NCI-H1105 treated with DMSO at 0.1 percent for 48 hours (cell line): ENCODE results near the gene SLC22A3.
A peak's percentile ranks its signal among the peaks of the same experiment; 100 is the strongest.

Experiments
- DNase-seq: peaks from one replicate; lab custom pipeline; 2025; lab: John Stamatoyannopoulos, UW

Gene SLC22A3

GRCh38 chr6:160417550-160417949 lies 69.4 kb downstream of the SLC22A3 start:
- no peak for DNase-seq

GRCh38 chr6:160418370-160418769 lies 70.2 kb downstream of the SLC22A3 start:
- DNase-seq = no peak

- no peak for DNase-seq
These were observed 71.3 kb downstream of the SLC22A3 start for GRCh38 chr6:160419488-160419887.

GRCh38 chr6:160420253-160420968 lies 72.2 kb downstream of the SLC22A3 start:
- DNase-seq = no peak

GRCh38 chr6:160420969-160421556 lies 72.9 kb downstream of the SLC22A3 start:
- DNase-seq = no peak

GRCh38 chr6:160421854-160422253 lies 73.7 kb downstream of the SLC22A3 start:
- DNase-seq = no peak

GRCh38 chr6:160424256-160424655 lies 76.1 kb downstream of the SLC22A3 start:
- no peak for DNase-seq

- DNase-seq = no peak
These were observed 78.0 kb downstream of the SLC22A3 start for GRCh38 chr6:160426136-160426535.

GRCh38 chr6:160427312-160428068 lies 79.3 kb downstream of the SLC22A3 start:
- DNase-seq = peak; percentile 35

- DNase-seq = peak; percentile 98
These were observed 79.9 kb downstream of the SLC22A3 start for GRCh38 chr6:160428069-160428430.

- no peak for DNase-seq
These were observed 80.8 kb downstream of the SLC22A3 start for GRCh38 chr6:160428818-160429619.

- no peak for DNase-seq
These were observed 81.4 kb downstream of the SLC22A3 start for GRCh38 chr6:160429620-160429895.

- DNase-seq = no peak
These were observed 82.0 kb downstream of the SLC22A3 start for GRCh38 chr6:160430203-160430602.

- DNase-seq = no peak
These were observed 82.6 kb downstream of the SLC22A3 start for GRCh38 chr6:160430751-160431150.

GRCh38 chr6:160431226-160431625 lies 83.0 kb downstream of the SLC22A3 start:
- DNase-seq = no peak

GRCh38 chr6:160431791-160432404 lies 83.7 kb downstream of the SLC22A3 start:
- no peak for DNase-seq

GRCh38 chr6:160435935-160436334 lies 87.8 kb downstream of the SLC22A3 start:
- no peak for DNase-seq

GRCh38 chr6:160437154-160437553 lies 89.0 kb downstream of the SLC22A3 start:
- DNase-seq = no peak

GRCh38 chr6:160437775-160438174 lies 89.6 kb downstream of the SLC22A3 start:
- no peak for DNase-seq

- DNase-seq = no peak
These were observed 90.3 kb downstream of the SLC22A3 start for GRCh38 chr6:160438481-160438880.

- DNase-seq = no peak
These were observed 91.6 kb downstream of the SLC22A3 start for GRCh38 chr6:160439751-160440150.

GRCh38 chr6:160442151-160442550 lies 94.0 kb downstream of the SLC22A3 start:
- DNase-seq = no peak
